ACC112 (cell line): ENCODE measurements around the gene ZSWIM2.

Experiments
- H2AFZ ChIP-seq: fragments of 200-600 bp; sonication (generic); one replicate; pipeline ENCODE4 v1.6.0; 2017; ENCODE audit warnings: antibody characterized with exemption, low read length; ENCODE audit not compliant: unreplicated experiment
- H3K27ac ChIP-seq: fragments of 200-600 bp; sonication (generic); 2 replicates; pipeline ENCODE4 v1.5.1; 2014; ENCODE audit warnings: low read depth, mild to moderate bottlenecking, antibody characterized with exemption, low read length, moderate library complexity
- H3K27me3 ChIP-seq: fragments of 200-600 bp; sonication (generic); 2 replicates; pipeline ENCODE4 v1.6.1; 2014; ENCODE audit warnings: mild to moderate bottlenecking, antibody characterized with exemption, low read length, moderate library complexity, mixed read lengths; ENCODE audit not compliant: insufficient read depth
- H3K36me3 ChIP-seq: fragments of 200-600 bp; sonication (generic); 2 replicates; pipeline ENCODE4 v1.6.1; 2016; ENCODE audit warnings: mild to moderate bottlenecking, antibody characterized with exemption, low read length, moderate library complexity, mixed read lengths; ENCODE audit not compliant: insufficient read depth
- H3K4me1 ChIP-seq: fragments of 200-600 bp; sonication (generic); one replicate; pipeline ENCODE4 v1.6.1; 2016; ENCODE audit warnings: low read length, mixed read lengths; ENCODE audit not compliant: insufficient read depth, unreplicated experiment, control insufficient read depth
- H3K4me3 ChIP-seq: fragments of 200-600 bp; sonication (generic); 2 replicates; pipeline ENCODE4 v1.5.1; 2014; ENCODE audit warnings: mild to moderate bottlenecking, low read depth, low read length
- H3K79me2 ChIP-seq: fragments of 200-600 bp; sonication (generic); one replicate; pipeline ENCODE4 v1.6.0; 2016; ENCODE audit warnings: low read length; ENCODE audit not compliant: control insufficient read depth, unreplicated experiment, insufficient read depth

Gene ZSWIM2

DNA sequence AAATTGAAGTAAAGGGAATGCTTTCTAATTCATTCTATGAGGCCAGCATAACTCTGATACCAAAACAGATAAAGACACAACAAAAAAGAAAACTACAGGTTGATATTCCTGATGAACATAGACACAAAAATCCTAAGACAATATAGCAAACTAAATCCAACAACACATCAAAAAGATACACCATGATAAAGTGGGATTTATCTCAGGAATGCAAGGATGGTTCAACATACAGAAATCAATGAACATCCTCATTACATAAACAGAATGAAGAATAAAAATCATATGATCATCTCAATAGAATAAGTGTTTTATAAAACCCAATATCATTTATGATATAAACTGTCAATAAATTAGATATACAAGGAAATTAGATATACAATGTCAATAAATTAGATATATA is 65.7 kb downstream of the ZSWIM2 start:
- no peak overlapping the region for H3K4me3 ChIP-seq
- H3K4me1 ChIP-seq: no peaks in the 10 kb centered on the region
- H3K36me3 ChIP-seq: no peaks in the 10 kb centered on the region
- no peak overlapping the region for H2AFZ ChIP-seq
- H3K27ac ChIP-seq: no peak overlapping the region
- H3K79me2 ChIP-seq: no peaks in the 10 kb centered on the region
- 0 out of 2 replicates have a peak, but pooled peaks cover 7% of the 10 kb centered on the region for H3K27me3 ChIP-seq

- H3K27ac ChIP-seq: no peak overlapping the region
- no peaks in the 10 kb centered on the region for H3K4me1 ChIP-seq
- H3K79me2 ChIP-seq: no peaks in the 10 kb centered on the region
- no peaks in the 10 kb centered on the region for H3K27me3 ChIP-seq
- H3K4me3 ChIP-seq: no peak overlapping the region
- H3K36me3 ChIP-seq: no peaks in the 10 kb centered on the region
- no peak overlapping the region for H2AFZ ChIP-seq
These were observed 68.2 kb downstream of the ZSWIM2 start for GRCh38 chr2:186780701-186781316.
